Fibroblast of skin of left quadriceps (primary cell): ENCODE data around the gene NME2.

ENCODE experiments used
- DNase-seq, 2 experiments: peaks; one replicate each; pipeline ENCODE4 v3.0.0-alpha.2; 2013; ENCODE audit warnings: low read depth in 2 of 2

The NME2 gene

DNA sequence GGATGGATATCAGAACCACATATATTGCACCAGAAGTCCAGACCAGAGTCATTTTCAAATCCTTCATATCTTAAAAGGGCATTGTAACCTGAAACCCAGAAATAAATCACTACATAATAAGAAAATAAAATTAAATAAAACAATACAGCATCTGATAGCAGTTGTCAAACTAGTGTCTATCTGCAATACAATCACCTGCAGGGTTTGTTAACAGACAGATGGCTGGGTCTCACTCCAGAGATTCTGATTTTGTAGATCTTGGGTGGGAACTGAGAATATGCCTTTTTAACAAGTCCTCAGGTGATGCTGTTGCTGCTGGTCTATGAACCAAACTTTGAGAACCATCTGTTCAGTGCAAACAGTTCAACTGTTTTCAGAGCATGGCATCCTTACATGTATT is 37.6 kb downstream of the NME2 start:
- DNase-seq: no peak

DNA sequence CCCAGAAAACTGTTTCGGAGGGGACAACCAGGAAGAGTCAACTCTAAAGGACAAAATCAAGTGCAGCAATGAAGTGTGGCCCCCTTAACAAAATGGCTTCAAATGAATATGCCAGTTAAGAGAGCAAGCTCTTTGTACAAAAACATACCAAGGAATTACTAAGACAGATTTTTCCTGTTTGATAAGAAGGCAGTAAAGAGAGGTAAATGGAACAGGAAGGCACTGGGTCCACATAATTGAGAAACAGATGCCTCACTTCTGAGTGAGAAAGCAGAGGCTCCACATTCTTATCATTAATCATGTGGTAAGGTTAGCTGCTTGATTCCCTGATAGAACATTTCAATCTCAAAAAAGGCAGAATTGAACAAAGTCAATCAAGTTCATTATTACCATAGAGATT is 48.7 kb downstream of the NME2 start:
- no peak for DNase-seq

DNA sequence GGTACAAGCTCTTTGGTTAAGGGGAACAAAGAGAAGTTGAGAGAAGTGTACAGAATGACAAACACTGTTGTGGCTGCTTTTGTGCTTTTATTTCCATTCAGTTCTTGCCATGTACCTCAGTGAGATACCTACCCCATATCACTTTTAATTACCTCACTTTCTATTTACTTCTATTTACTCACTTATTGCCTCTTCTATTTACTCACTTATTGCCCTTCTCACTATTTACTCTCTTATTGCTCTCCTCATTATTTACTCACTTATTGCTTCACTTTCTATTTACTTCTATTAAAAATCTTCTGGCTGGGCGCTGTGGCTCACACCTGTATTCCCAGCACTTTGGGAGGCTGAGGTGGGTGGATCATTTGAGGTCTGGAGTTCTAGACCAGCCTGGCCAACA is 51.7 kb downstream of the NME2 start:
- no peak for DNase-seq

DNA sequence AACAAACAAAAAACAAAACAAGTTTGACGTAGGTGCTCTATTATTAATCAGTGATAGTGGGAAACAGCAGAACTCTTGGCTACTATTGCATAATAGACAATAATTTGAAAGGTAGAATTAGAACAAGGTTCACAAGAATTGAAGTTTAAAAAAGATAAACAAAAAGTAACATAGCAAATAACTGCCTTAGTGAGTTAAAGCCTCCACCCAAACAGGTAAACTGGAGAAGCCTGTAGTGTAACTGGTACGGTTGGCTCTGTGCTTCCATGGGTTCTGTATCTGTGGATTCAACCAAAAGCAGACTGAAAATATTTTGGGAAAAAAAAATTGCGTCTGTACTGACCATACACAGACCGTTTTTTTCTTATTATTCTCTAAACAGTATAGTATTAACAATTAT is 55.1 kb downstream of the NME2 start:
- no peak for DNase-seq
